IPS DF 4.7 (cell line): Measurements from ENCODE around the gene STXBP6.
"Not testable (repeated sequence)": the region's sequence is repeated elsewhere in the genome, so short reads cannot be mapped to it uniquely, and the experiment has no call there.

Experiments
- DNase-seq: peaks from one replicate; pipeline ENCODE4 v3.0.0-alpha.2; 2013; ENCODE audit warnings: low spot score; ENCODE audit errors: extremely low read depth

The STXBP6 gene

GRCh38 chr14:24836324-24836723, 213.6 kb downstream of the STXBP6 start:
- DNase-seq: not testable (repeated sequence)

- DNase-seq: no peak
Measured at GRCh38 chr14:24834956-24835355, 215.0 kb downstream of the STXBP6 start.

- DNase-seq: no peak
Measured at GRCh38 chr14:24833385-24833784, 216.6 kb downstream of the STXBP6 start.

GRCh38 chr14:24831677-24832076, 218.3 kb downstream of the STXBP6 start:
- DNase-seq: no peak

- DNase-seq: no peak
Measured at GRCh38 chr14:24829862-24830261, 220.1 kb downstream of the STXBP6 start.

- DNase-seq: no peak
Measured at GRCh38 chr14:24828486-24828885, 221.5 kb downstream of the STXBP6 start.

- DNase-seq: no peak
Measured at GRCh38 chr14:24826390-24826789, 223.6 kb downstream of the STXBP6 start.

GRCh38 chr14:24820616-24821015, 229.3 kb downstream of the STXBP6 start:
- no peak for DNase-seq

GRCh38 chr14:24818823-24819341, 231.1 kb downstream of the STXBP6 start:
- DNase-seq: no peak

- no peak for DNase-seq
Measured at GRCh38 chr14:24818058-24818822, 231.7 kb downstream of the STXBP6 start.

- DNase-seq: no peak
Measured at GRCh38 chr14:24817212-24818057, 232.5 kb downstream of the STXBP6 start.

- no peak for DNase-seq
Measured at GRCh38 chr14:24816929-24817211, 233.1 kb downstream of the STXBP6 start.

GRCh38 chr14:24816011-24816928, 233.7 kb downstream of the STXBP6 start:
- no peak for DNase-seq

- no peak for DNase-seq
Measured at GRCh38 chr14:24815543-24815942, 234.4 kb downstream of the STXBP6 start.

- no peak for DNase-seq
Measured at GRCh38 chr14:24814944-24815343, 235.0 kb downstream of the STXBP6 start.

GRCh38 chr14:24814346-24814745, 235.6 kb downstream of the STXBP6 start:
- no peak for DNase-seq

- no peak for DNase-seq
Measured at GRCh38 chr14:24813819-24814259, 236.1 kb downstream of the STXBP6 start.

- no peak for DNase-seq
Measured at GRCh38 chr14:24813089-24813815, 236.7 kb downstream of the STXBP6 start.

- no peak for DNase-seq
Measured at GRCh38 chr14:24809135-24809534, 240.8 kb downstream of the STXBP6 start.

GRCh38 chr14:24808412-24808811, 241.5 kb downstream of the STXBP6 start:
- no peak for DNase-seq
